NCI-H128 (cell line): Measurements from ENCODE around the gene ARHGAP18.

Experiments used
- DNase-seq: peaks from one replicate; lab custom pipeline; 2025; ENCODE audit not compliant: unreplicated experiment; lab: John Stamatoyannopoulos, UW

ARHGAP18 gene

GRCh38 chr6:129623008-129623732, 86.8 kb downstream of the ARHGAP18 start:
- DNase-seq, result no peak

- DNase-seq, result no peak
These were observed 88.7 kb downstream of the ARHGAP18 start for GRCh38 chr6:129621252-129621651.

GRCh38 chr6:129620234-129620610, 89.8 kb downstream of the ARHGAP18 start:
- DNase-seq, result no peak

- no peak for DNase-seq
These were observed 90.3 kb downstream of the ARHGAP18 start for GRCh38 chr6:129619579-129620233.

GRCh38 chr6:129617986-129618385, 92.0 kb downstream of the ARHGAP18 start:
- DNase-seq, result no peak

- DNase-seq, result no peak
These were observed 94.5 kb downstream of the ARHGAP18 start for GRCh38 chr6:129615496-129615895.

- DNase-seq, result no peak
These were observed 95.0 kb downstream of the ARHGAP18 start for GRCh38 chr6:129615020-129615419.

- no peak for DNase-seq
These were observed 95.5 kb downstream of the ARHGAP18 start for GRCh38 chr6:129614464-129614863.

GRCh38 chr6:129612440-129612839, 97.5 kb downstream of the ARHGAP18 start:
- no peak for DNase-seq

GRCh38 chr6:129609635-129610034, 100.3 kb downstream of the ARHGAP18 start:
- DNase-seq, result no peak

GRCh38 chr6:129608886-129609537, 101.0 kb downstream of the ARHGAP18 start:
- DNase-seq, result no peak

- no peak for DNase-seq
These were observed 102.3 kb downstream of the ARHGAP18 start for GRCh38 chr6:129607581-129608186.

- no peak for DNase-seq
These were observed 103.3 kb downstream of the ARHGAP18 start for GRCh38 chr6:129606664-129607063.

GRCh38 chr6:129605967-129606366, 104.0 kb downstream of the ARHGAP18 start:
- DNase-seq, result no peak

GRCh38 chr6:129605095-129605494, 104.9 kb downstream of the ARHGAP18 start:
- no peak for DNase-seq

- DNase-seq, result no peak
These were observed 105.7 kb downstream of the ARHGAP18 start for GRCh38 chr6:129604321-129604720.

- no peak for DNase-seq
These were observed 106.2 kb downstream of the ARHGAP18 start for GRCh38 chr6:129603741-129604140.

GRCh38 chr6:129601323-129601722, 108.7 kb downstream of the ARHGAP18 start:
- no peak for DNase-seq

- no peak for DNase-seq
These were observed 110.5 kb downstream of the ARHGAP18 start for GRCh38 chr6:129599467-129599866.

GRCh38 chr6:129598244-129599187, 111.5 kb downstream of the ARHGAP18 start:
- DNase-seq, result peak; percentile 1
